T47D (cell line): ENCODE measurements around the gene SH3PXD2B.
A peak's percentile ranks its signal among the peaks of the same experiment; 100 is the strongest.

Source experiments
- DNase-seq, 2 experiments: peaks; one replicate each; pipeline versions ENCODE4 v3.0.0 to v3.0.0-alpha.2; 2011 to 2012; ENCODE audit warnings: low read depth in 1 of 2, low spot score in 1 of 2
- JUND ChIP-seq: IDR thresholded peaks from 2 replicates; pipeline ENCODE4 v1.6.1; 2012; ENCODE audit warnings: low read depth
- in situ Hi-C: cut with HindIII; loops from 2 replicates; pipeline ENCODE4 v1.10.0; 2016; ENCODE audit warnings: low sequenced_read_pairs, low pct_unique_long_range_greater_than_20kb

The SH3PXD2B gene

GRCh38 chr5:172424111-172424490 is 30.2 kb downstream of the SH3PXD2B start:
- DNase-seq, result no peak
- in situ Hi-C loops, result no loop called here
- TF ChIP-seq JUND, result no peak

DNA sequence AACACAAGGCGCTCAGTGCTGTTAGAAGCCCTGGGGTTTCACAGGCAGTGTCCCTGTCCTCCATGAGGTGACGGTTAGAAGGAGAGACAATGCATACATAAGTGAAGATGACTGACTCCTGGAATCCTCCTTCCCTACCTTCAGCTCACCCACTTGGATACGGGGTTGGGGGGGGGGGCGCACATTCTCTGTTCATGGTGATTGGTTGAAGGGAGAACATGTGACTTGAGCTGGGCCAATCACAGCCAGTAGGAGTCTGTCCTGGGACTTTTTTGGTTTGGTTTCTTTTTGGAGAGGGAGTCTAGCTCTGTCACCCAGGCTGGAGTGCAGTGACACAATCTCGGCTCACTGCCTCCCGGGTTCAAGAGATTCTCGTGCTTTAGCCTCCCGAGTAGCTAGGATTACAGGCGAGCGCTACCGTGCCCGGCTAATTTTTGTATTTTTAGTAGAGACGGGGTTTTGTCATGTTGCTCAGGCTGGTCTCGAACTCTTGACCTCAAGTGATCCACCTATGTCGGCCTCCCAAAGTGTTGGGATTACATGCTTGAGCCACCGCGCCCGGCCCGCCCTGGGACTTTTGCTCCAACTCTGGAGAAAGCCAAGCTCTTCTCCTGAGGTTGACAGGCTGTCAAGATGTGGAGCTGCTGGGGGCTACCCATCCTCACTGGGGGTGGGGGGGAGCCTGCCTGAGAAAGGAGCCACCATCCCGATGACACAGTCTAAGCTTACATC is 30.8 kb downstream of the SH3PXD2B start:
- no peak for DNase-seq
- in situ Hi-C loops, result no loop called here
- TF ChIP-seq JUND, result no peak

GRCh38 chr5:172422255-172422654 is 32.1 kb downstream of the SH3PXD2B start:
- TF ChIP-seq JUND, result no peak
- in situ Hi-C loops, result no loop called here
- no peak for DNase-seq

DNA sequence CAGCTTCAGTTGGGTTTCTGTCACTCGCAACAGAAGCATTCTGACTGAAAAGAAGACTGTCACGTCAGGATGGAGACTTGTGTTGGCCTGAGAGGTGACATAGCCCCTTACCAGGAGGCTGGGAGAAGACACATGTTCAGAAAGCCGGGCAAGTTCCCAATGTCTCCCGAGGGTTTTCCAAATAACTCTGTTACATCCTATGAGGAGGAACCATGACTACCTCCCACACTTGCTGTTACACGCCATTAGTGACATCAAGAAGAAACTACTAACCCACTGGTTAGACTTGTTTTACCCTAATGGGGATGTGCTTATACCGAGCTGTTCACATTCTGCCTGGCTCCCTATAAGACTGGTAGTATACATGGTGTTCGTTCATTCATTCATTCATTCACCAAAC is 33.3 kb downstream of the SH3PXD2B start:
- TF ChIP-seq JUND, result no peak
- in situ Hi-C loops, result no loop called here
- DNase-seq, result no peak

DNA sequence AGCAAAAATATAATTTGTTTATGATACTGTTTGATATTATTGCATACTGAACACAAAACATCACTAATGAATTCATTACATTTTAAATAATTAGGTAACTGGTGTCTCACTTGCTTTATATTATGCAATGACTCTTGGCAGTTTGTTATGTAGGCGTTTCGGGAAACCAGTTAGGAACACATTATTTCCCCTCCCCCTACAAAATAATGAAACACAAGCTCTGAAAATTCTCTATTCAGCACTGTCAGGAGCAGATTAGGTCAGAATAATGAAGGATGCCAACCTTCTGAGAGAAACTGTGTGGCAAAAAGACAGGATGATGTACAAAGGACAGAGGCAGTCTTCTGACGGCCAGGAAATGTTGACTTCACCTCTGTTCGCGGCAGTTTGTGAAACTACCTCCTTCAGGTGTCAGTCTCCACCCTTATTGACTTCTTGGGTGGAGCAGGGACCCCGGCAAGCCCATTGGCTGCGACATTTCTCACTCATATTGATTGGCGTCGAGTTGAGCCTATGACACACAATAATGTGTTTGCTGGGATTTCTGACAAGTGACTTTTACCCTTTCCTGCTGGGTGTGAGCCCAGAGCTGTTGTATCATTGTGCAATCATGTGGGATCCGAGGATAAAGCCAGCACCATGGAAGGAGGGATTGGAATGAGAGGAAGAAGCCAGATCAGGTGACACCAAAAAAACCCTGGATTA is 33.9 kb downstream of the SH3PXD2B start:
- peak; percentile 91 to 99 for DNase-seq
- TF ChIP-seq JUND, result no peak
- in situ Hi-C loops, result no loop called here

GRCh38 chr5:172418862-172419814 is 35.2 kb downstream of the SH3PXD2B start:
- no peak for TF ChIP-seq JUND
- in situ Hi-C loops, result no loop called here
- no peak for DNase-seq

DNA sequence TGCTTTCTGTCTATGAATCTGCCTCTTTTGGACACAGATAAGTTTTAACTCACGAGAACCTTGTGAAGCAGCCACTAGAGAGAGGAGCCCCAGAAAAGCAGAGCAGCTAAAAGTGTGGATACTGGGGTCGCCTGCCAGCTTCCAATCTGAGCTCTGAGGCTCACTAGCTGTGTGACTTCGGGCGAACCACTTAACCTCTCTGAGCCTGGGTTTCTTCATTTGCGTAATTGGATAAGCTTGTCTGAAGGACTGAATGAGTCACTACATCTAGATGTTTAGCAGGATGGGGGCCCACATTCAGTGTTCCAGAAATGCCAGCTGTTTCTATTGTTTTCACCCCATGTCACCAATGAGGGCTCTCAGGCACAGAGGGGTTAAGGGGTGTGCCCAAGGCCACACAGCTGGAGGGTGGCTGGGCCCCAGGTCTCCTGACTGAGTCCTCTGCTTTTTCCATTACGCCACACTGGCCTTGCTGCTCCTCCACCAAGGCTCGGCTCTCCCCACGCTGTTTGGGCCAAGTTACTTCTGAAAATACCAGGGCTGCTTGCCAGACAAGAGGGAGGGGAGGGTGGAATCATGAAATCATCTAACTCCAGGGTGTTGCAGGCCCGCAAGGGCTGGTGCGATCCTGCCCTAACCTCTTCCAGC is 36.2 kb downstream of the SH3PXD2B start:
- no peak for TF ChIP-seq JUND
- in situ Hi-C loops, result no loop called here
- peak; percentile 29 to 50 for DNase-seq

DNA sequence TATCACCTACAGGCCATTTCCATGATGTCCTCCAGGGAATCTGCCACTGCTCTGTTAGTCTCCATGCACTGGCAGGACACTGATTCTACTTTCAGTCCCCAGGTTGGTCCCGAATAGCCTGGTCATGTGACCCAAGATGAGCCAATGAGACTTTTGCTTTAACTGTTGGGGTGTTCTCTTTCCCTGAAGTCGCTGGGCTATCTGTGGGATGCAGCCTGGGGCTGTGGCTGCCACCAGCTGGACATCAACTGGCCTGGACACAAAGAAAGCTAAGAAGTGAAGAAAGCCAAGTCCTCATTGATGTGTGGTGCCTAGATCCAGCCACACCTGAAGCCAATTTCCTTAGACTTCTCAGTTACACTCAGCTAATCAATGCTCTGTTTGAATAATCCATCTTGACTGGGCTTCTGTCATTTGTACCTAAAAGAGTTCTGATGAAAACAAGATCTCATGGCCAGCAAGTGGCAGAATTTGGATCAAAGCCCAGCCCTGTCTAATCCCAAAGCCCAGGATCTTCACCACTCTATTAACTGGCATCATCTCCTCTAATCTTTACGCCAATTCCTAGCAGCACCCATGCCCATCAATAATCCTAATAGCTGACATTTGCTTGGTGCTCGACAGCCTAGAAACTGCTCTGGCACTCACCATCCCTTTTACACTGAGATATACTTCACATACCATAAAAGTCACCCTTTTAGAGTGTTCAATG is 37.0 kb downstream of the SH3PXD2B start:
- in situ Hi-C loops, result no loop called here

DNA sequence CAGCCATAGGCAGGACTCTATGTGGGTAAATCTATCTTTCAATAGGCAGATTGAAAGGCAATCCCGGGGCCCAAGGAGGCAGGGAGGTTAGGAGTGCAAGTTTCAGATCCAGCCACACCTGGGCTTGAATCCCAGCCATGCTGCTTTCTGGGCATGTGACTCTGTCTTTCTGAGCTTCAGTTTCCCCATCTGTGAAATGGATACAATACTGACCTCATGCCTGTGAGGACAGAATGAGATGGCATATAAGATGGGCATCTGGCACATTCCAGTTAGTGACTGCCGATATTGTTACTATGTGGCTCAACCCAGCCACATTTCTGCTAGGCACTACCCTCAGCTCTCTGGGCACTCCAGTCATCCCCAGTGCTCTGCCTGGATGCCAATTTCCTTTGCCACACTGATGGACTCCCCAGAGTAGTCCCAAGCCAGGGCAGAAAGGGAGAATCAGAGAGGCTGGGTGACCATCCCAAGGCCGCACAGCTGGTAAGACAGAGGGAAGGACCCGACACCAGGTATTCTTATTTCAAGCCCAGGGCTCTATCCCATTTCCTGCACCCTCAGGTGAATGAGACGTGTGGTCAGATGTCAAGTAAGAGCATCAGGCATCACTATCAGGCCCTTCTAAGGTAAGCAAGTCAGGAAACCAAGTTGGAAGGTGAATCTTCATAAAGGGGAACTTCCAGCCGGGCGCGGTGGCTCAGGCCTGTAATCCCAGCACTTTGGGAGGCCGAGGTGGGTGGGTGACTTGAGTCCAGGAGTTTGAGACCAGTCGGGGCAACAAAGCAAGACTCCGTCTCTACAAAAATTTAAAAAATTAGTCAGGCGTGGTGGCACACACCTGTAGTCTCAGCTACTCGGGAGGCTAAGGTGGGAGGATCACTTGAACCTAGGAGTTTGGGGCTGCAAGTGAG is 38.7 kb downstream of the SH3PXD2B start:
- no peak for TF ChIP-seq JUND
- no peak for DNase-seq
- in situ Hi-C loops, result no loop called here

More for the DNA sequence above, 37.0 kb downstream of the SH3PXD2B start:
- DNase-seq, result no peak
- TF ChIP-seq JUND, result no peak

- DNase-seq, result no peak
- no peak for TF ChIP-seq JUND
- in situ Hi-C loops, result no loop called here
Measured at GRCh38 chr5:172414531-172415361, 39.6 kb downstream of the SH3PXD2B start.
